Kidney capillary endothelial cell (primary cell): ENCODE measurements around the gene PHETA1.
"Not testable (repeated sequence)": the region's sequence is repeated elsewhere in the genome, so short reads cannot be mapped to it uniquely, and the experiment has no call there.

Experiments used
- DNase-seq: peaks from one replicate; pipeline ENCODE4 v3.0.0-alpha.2; 2018; ENCODE audit warnings: low spot score

PHETA1 gene

GRCh38 chr12:111349101-111349747 is 19.7 kb downstream of the PHETA1 start:
- DNase-seq, result no peak

- no peak for DNase-seq
These were observed 20.8 kb downstream of the PHETA1 start for GRCh38 chr12:111347891-111348644.

GRCh38 chr12:111344254-111344875 is 24.5 kb downstream of the PHETA1 start:
- DNase-seq, result no peak

- no peak for DNase-seq
These were observed 25.7 kb downstream of the PHETA1 start for GRCh38 chr12:111343181-111343580.

GRCh38 chr12:111342376-111342775 is 26.5 kb downstream of the PHETA1 start:
- no peak for DNase-seq

- no peak for DNase-seq
These were observed 27.3 kb downstream of the PHETA1 start for GRCh38 chr12:111341426-111342065.

- not testable (repeated sequence) for DNase-seq
These were observed 28.2 kb downstream of the PHETA1 start for GRCh38 chr12:111340680-111341079.

- no peak for DNase-seq
These were observed 28.7 kb downstream of the PHETA1 start for GRCh38 chr12:111340231-111340630.

- DNase-seq, result no peak
These were observed 29.5 kb downstream of the PHETA1 start for GRCh38 chr12:111339321-111339938.

GRCh38 chr12:111338096-111338495 is 30.8 kb downstream of the PHETA1 start:
- DNase-seq, result no peak

- no peak for DNase-seq
These were observed 31.5 kb downstream of the PHETA1 start for GRCh38 chr12:111337371-111337770.

GRCh38 chr12:111336411-111336810 is 32.5 kb downstream of the PHETA1 start:
- not testable (repeated sequence) for DNase-seq

- no peak for DNase-seq
These were observed 33.1 kb downstream of the PHETA1 start for GRCh38 chr12:111335811-111336210.

GRCh38 chr12:111335301-111335700 is 33.6 kb downstream of the PHETA1 start:
- not testable (repeated sequence) for DNase-seq

GRCh38 chr12:111334393-111334915 is 34.4 kb downstream of the PHETA1 start:
- DNase-seq, result no peak

- DNase-seq, result peak; percentile 56
These were observed 37.8 kb downstream of the PHETA1 start for GRCh38 chr12:111330800-111331752.

- DNase-seq, result no peak
These were observed 40.8 kb downstream of the PHETA1 start for GRCh38 chr12:111328138-111328537.

- DNase-seq, result no peak
These were observed 41.4 kb downstream of the PHETA1 start for GRCh38 chr12:111327474-111327873.

GRCh38 chr12:111322336-111323250 is 46.3 kb downstream of the PHETA1 start:
- DNase-seq, result no peak

GRCh38 chr12:111321317-111321716 is 47.6 kb downstream of the PHETA1 start:
- no peak for DNase-seq
